Measurements from ENCODE around the gene TMA7B.

The TMA7B gene

GRCh38 chr22:40001800-40002577 lies 41.8 kb downstream of the TMA7B start:
- no peak for DNase-seq (ENCODE audit: low read depth)

GRCh38 chr22:40002935-40003715 lies 42.9 kb downstream of the TMA7B start:
- DNase-seq (ENCODE audit: low read depth), result no peak

DNA sequence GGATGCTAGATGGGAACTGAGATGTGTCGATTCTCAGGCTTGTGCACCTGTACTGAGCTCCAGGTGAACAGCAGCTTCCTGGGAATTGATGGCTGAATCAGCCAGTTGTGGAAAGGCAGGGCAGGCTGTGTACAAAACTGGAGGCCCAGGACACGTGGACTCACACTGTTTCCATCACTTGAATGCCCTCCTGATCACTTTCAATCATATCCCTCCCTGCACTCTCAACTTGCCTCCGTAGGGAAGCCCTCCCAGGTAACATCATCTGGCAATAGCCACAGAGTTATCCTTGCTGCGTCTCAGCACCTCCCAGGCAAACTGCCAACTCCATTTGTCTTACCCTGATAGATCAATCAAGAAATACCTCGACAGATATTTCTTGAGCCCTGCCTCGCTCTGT lies 44.6 kb downstream of the TMA7B start:
- no peak for DNase-seq (ENCODE audit: low read depth)

GRCh38 chr22:40006641-40007040 lies 46.4 kb downstream of the TMA7B start:
- DNase-seq (ENCODE audit: low read depth), result no peak

DNA sequence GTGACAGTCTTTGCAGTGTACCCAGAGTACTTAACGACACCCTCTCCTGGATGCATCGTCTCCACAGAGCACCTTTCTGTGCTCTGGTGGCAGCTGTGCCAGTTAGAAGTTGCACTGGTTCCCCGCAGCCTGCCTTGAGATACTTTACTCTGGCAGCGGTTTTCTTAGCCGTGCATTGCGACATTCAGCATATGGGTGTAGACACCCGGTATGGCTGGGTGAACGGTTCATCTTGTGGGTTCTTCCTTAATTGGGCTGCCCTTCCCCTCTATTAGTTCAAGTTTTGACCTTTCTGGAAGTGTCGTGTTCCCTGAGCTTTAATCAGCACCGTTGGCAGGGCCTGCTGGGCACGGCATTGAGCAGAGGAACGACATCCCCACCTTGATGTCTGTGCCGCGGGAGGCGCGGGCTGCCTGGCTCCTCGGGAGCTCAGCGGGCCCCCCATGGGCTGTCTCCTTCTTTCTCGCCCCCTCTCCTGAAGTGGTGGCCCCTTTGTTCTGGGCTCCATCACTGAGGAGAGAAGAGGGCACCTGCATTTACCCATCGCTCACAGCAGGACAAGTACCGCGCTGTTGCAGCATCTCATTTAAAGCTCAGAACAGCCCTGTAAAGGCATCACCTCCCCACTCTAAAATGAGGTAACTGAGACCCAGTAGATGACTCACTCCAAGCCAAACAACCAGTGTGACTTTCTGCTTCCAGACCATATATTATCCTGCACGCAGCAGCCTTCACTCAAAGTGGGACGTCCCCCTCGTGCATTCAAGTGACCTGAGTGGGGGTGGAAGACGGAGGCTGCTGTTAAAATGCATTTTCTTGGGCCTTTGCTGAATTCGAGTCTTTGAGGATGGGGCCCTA lies 47.9 kb downstream of the TMA7B start:
- DNase-seq (ENCODE audit: low read depth), result no peak

DNA sequence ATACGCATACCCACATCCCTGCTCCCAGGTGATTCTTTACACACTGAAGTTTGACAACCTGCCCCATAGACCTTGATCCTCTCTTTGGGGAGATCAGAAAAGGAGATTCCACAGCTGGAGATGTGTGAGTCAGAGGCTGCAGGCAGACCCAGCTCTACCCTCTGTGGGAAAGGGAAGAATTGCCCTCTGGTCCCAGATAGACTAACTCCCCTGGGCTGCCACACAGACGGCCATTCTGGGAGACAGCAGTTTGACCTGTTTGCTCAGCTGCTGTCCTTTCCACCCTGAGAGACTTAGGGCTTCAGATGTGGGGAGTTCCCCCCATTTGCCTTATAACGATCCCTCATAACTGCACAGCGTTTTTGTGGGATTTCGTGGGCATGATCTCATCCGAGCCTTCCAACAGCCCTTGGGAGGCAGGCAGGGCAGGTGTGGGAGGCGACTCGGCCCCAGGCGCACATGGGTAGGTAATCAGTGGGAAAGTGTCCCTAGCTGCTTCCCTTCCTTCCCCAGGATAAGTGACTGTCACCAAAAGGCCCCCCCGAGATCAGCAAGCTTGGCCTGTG lies 48.6 kb downstream of the TMA7B start:
- no peak for DNase-seq (ENCODE audit: low read depth)

- DNase-seq (ENCODE audit: low read depth), result no peak
These were observed 49.1 kb downstream of the TMA7B start for GRCh38 chr22:40009292-40009774.

- DNase-seq (ENCODE audit: low read depth), result peak; percentile 22
These were observed 49.9 kb downstream of the TMA7B start for GRCh38 chr22:40009951-40010671.

DNA sequence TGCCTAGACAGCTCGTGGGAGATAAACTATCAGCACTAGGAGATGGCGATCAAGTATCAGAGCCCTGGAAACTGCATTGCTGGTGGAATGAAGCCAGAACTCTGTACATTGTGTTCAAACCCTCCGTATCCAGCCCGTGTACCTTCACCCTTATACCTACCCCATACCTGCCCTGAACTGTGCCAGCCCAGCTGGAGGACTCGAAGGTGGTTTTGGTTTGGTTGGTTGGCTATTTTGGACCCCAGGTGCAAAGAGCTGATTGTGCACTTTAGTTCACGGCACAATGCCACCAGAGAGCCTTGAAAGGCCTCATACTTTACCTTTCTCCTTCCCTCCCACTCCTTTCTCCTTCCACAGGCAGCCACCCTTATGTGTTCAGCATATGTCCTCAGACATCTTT lies 50.5 kb downstream of the TMA7B start:
- DNase-seq (ENCODE audit: low read depth), result no peak

All from T follicular helper cell (primary cell).